GM23338 (cell line): Measurements from ENCODE around the gene DOCK7. TPM values are rescaled to one million over a fixed set of nuclear protein-coding genes. Genes with fewer than 3 reads are reported as not detected.

Experiments
- CREB1 ChIP-seq: fragments of 250-450 bp; sonication (Bioruptor Pico); IDR thresholded peaks from 2 replicates; pipeline ENCODE4 v1.5.0; 2020; ENCODE audit warnings: low read depth, mild to moderate bottlenecking, moderate library complexity
- POLR2AphosphoS5 ChIP-seq: IDR thresholded peaks from 2 replicates; pipeline ENCODE4 v1.6.1; 2016; ENCODE audit warnings: antibody characterized with exemption, low read depth
- REST ChIP-seq: IDR thresholded peaks from one replicate; pipeline ENCODE4 v1.6.1; 2018; ENCODE audit warnings: antibody characterized with exemption; ENCODE audit not compliant: unreplicated experiment
- STAT1 ChIP-seq: IDR thresholded peaks from one replicate; pipeline ENCODE4 v1.6.1; 2016; ENCODE audit warnings: antibody characterized with exemption; ENCODE audit not compliant: unreplicated experiment
- ZNF114 ChIP-seq: fragments of 250-450 bp; sonication (Bioruptor Pico); IDR thresholded peaks from 2 replicates; pipeline ENCODE4 v1.5.0; 2020; ENCODE audit warnings: mild to moderate bottlenecking, moderate library complexity
- ZNF331 ChIP-seq: fragments of 250-450 bp; sonication (Bioruptor Pico); IDR thresholded peaks from 2 replicates; pipeline ENCODE4 v1.5.0; 2020; ENCODE audit warnings: low read depth, mild to moderate bottlenecking, moderate library complexity
- polyA plus RNA-seq: library from polyadenylated mRNA; unstranded; fragments of >200 nt; fragmentation: Nextera tagmentation; extraction: Ambion mirVana; gene quantifications from 2 replicates; pipeline ENCODE4 v1.2.1, GENCODE V29; 2016
- total RNA-seq: library from RNA; depleted of rRNA; stranded (reverse); fragments of >200 nt; shearing (Covaris generic); gene quantifications from 2 replicates; pipeline ENCODE4 v1.2.3, GENCODE V29; 2014
- TF ChIP-seq, protein P1 (sequence below): fragments of 250-450 bp; sonication (Bioruptor Pico); IDR thresholded peaks from 2 replicates; pipeline ENCODE4 v1.5.0; 2020; ENCODE audit warnings: mild to moderate bottlenecking, moderate library complexity

DOCK7 gene
- total and polyA plus RNA-seq, 2 experiments from 2014 or later: 20.5 to 37.3 TPM

DNA sequence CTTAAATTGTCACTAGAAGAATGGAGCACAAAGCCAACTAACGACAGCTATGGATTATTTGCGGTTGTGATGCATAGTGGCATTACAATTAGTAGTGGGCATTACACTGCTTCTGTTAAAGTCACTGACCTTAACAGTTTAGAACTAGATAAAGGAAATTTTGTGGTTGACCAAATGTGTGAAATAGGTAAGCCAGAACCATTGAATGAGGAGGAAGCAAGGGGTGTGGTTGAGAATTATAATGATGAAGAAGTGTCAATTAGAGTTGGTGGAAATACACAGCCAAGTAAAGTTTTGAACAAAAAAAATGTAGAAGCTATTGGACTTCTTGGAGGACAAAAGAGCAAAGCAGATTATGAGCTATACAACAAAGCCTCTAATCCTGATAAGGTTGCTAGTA, 237.9 kb downstream of the DOCK7 start (continued):
- TF ChIP-seq, protein P1, sequence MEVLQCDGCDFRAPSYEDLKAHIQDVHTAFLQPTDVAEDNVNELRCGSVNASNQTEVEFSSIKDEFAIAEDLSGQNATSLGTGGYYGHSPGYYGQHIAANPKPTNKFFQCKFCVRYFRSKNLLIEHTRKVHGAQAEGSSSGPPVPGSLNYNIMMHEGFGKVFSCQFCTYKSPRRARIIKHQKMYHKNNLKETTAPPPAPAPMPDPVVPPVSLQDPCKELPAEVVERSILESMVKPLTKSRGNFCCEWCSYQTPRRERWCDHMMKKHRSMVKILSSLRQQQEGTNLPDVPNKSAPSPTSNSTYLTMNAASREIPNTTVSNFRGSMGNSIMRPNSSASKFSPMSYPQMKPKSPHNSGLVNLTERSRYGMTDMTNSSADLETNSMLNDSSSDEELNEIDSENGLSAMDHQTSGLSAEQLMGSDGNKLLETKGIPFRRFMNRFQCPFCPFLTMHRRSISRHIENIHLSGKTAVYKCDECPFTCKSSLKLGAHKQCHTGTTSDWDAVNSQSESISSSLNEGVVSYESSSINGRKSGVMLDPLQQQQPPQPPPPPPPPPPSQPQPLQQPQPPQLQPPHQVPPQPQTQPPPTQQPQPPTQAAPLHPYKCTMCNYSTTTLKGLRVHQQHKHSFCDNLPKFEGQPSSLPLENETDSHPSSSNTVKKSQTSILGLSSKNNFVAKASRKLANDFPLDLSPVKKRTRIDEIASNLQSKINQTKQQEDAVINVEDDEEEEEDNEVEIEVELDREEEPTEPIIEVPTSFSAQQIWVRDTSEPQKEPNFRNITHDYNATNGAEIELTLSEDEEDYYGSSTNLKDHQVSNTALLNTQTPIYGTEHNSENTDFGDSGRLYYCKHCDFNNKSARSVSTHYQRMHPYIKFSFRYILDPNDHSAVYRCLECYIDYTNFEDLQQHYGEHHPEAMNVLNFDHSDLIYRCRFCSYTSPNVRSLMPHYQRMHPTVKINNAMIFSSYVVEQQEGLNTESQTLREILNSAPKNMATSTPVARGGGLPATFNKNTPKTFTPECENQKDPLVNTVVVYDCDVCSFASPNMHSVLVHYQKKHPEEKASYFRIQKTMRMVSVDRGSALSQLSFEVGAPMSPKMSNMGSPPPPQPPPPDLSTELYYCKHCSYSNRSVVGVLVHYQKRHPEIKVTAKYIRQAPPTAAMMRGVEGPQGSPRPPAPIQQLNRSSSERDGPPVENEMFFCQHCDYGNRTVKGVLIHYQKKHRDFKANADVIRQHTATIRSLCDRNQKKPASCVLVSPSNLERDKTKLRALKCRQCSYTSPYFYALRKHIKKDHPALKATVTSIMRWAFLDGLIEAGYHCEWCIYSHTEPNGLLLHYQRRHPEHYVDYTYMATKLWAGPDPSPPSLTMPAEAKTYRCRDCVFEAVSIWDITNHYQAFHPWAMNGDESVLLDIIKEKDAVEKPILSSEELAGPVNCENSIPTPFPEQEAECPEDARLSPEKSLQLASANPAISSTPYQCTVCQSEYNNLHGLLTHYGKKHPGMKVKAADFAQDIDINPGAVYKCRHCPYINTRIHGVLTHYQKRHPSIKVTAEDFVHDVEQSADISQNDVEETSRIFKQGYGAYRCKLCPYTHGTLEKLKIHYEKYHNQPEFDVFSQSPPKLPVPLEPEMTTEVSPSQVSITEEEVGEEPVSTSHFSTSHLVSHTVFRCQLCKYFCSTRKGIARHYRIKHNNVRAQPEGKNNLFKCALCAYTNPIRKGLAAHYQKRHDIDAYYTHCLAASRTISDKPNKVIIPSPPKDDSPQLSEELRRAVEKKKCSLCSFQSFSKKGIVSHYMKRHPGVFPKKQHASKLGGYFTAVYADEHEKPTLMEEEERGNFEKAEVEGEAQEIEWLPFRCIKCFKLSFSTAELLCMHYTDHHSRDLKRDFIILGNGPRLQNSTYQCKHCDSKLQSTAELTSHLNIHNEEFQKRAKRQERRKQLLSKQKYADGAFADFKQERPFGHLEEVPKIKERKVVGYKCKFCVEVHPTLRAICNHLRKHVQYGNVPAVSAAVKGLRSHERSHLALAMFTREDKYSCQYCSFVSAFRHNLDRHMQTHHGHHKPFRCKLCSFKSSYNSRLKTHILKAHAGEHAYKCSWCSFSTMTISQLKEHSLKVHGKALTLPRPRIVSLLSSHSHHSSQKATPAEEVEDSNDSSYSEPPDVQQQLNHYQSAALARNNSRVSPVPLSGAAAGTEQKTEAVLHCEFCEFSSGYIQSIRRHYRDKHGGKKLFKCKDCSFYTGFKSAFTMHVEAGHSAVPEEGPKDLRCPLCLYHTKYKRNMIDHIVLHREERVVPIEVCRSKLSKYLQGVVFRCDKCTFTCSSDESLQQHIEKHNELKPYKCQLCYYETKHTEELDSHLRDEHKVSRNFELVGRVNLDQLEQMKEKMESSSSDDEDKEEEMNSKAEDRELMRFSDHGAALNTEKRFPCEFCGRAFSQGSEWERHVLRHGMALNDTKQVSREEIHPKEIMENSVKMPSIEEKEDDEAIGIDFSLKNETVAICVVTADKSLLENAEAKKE (CRISPR knock-in tag): no peak
- TF ChIP-seq STAT1 (no peak), ZNF114 (CRISPR knock-in tag) (no peak), REST (no peak), POLR2AphosphoS5 (no peak), ZNF331 (CRISPR knock-in tag) (no peak), CREB1 (CRISPR knock-in tag) (no peak)
